OCI-LY7 (cell line): ENCODE measurements around the gene PCBP3. TPM values are rescaled to one million over a fixed set of nuclear protein-coding genes. Genes with fewer than 3 reads are reported as not detected.

Source experiments
- BruUV-seq: library from RNA; stranded (reverse); fragments of 400-500 nt; replicated peaks from 2 replicates; lab custom pipeline; 2021; lab: Mats Ljungman, UMichigan
- CTCF ChIA-PET: fragments of 300-600 bp; sonication (Branson Sonifier 250); formaldehyde crosslinking; loops from one replicate; lab custom pipeline; 2022; ENCODE audit warnings: antibody characterized with exemption; ENCODE audit not compliant: unreplicated experiment; lab: Charles Lee
- POLR2A ChIA-PET: fragments of 300-600 bp; sonication (Branson Sonifier 250); formaldehyde crosslinking; loops from one replicate; lab custom pipeline; 2022; ENCODE audit warnings: antibody characterized with exemption; lab: Charles Lee
- DNase-seq: peaks from one replicate; pipeline ENCODE4 v3.0.0-alpha.2; 2015; ENCODE audit warnings: low spot score
- H2AFZ ChIP-seq: fragments of 200-600 bp; sonication (generic), shearing (Covaris generic); 2 replicates; pipeline ENCODE4 v1.6.1; 2014; ENCODE audit warnings: mild to moderate bottlenecking, antibody characterized with exemption, low read length, moderate library complexity
- H3K27ac ChIP-seq: fragments of 200-600 bp; sonication (generic); 2 replicates; pipeline ENCODE4 v1.5.1; 2014; ENCODE audit warnings: mixed run types, low read depth, mild to moderate bottlenecking, moderate library complexity, low read length, inconsistent platforms; ENCODE audit not compliant: poor library complexity, severe bottlenecking
- H3K36me3 ChIP-seq: fragments of 200-600 bp; sonication (generic); 2 replicates; pipeline ENCODE4 v1.6.1; 2014; ENCODE audit warnings: mild to moderate bottlenecking, antibody characterized with exemption, low read length, moderate library complexity, mixed read lengths; ENCODE audit not compliant: insufficient read depth
- H3K4me1 ChIP-seq: fragments of 200-600 bp; sonication (generic); 2 replicates; pipeline ENCODE4 v1.5.1; 2014; ENCODE audit warnings: mild to moderate bottlenecking, low read length; ENCODE audit not compliant: insufficient read depth, poor library complexity, severe bottlenecking
- H3K4me2 ChIP-seq: fragments of 200-600 bp; sonication (generic); 2 replicates; pipeline ENCODE4 v1.6.1; 2014; ENCODE audit warnings: mild to moderate bottlenecking, low read length
- H3K4me3 ChIP-seq: fragments of 200-600 bp; sonication (generic); 2 replicates; pipeline ENCODE4 v1.5.1; 2014; ENCODE audit warnings: mild to moderate bottlenecking, low read depth, low read length; ENCODE audit not compliant: poor library complexity, severe bottlenecking
- H3K79me2 ChIP-seq: fragments of 200-600 bp; sonication (generic); 2 replicates; pipeline ENCODE4 v1.6.1; 2016; ENCODE audit warnings: low read depth, mild to moderate bottlenecking, low read length, moderate library complexity, mixed read lengths; ENCODE audit not compliant: insufficient read depth
- H3K9me2 ChIP-seq: fragments of 200-600 bp; sonication (generic); 2 replicates; pipeline ENCODE4 v1.6.1; 2016; ENCODE audit warnings: mild to moderate bottlenecking, low read length, mixed read lengths; ENCODE audit not compliant: insufficient read depth
- H3K9me3 ChIP-seq: fragments of 200-600 bp; sonication (generic); 2 replicates; pipeline ENCODE4 v1.6.1; 2014; ENCODE audit warnings: mild to moderate bottlenecking, mixed run types, low read length, mixed read lengths
- H4K20me1 ChIP-seq: fragments of 200-600 bp; sonication (generic); 2 replicates; pipeline ENCODE4 v1.6.1; 2014; ENCODE audit warnings: mild to moderate bottlenecking, antibody characterized with exemption, low read length, moderate library complexity, mixed read lengths; ENCODE audit not compliant: insufficient read depth
- EZH2phosphoT487 ChIP-seq: fragments of 200-600 bp; sonication (generic); IDR thresholded peaks from 2 replicates; pipeline ENCODE4 v1.6.1; 2018; ENCODE audit warnings: low read depth, borderline replicate concordance, mild to moderate bottlenecking, mixed run types, antibody characterized with exemption, low read length, moderate library complexity, mixed read lengths
- intact Hi-C: fragments of 100-400 bp; cut with micrococcal nuclease; formaldehyde crosslinking; loops from one replicate; pipeline ENCODE4 v1.10.0; 2022; ENCODE audit not compliant: unreplicated experiment
- total RNA-seq, 2 experiments: library from RNA; depleted of rRNA in 1 of 2; stranded (reverse); fragments of >200 nt in 1 of 2; shearing (Covaris generic) in 1 of 2; gene quantifications; 2 replicates each; pipeline ENCODE4 v1.2.3, GENCODE V29; 2014 to 2022
- TF ChIP-seq, protein P1 (sequence below): fragments of 200-600 bp; sonication (generic); conservative IDR thresholded peaks from 2 replicates; pipeline ENCODE4 v1.5.1; 2014; ENCODE audit warnings: mild to moderate bottlenecking, antibody characterized with exemption, low read length, moderate library complexity, mixed read lengths

Gene PCBP3
- total RNA-seq, 2 experiments from 2014 or later: 0.61 TPM; not detected in 1

DNA sequence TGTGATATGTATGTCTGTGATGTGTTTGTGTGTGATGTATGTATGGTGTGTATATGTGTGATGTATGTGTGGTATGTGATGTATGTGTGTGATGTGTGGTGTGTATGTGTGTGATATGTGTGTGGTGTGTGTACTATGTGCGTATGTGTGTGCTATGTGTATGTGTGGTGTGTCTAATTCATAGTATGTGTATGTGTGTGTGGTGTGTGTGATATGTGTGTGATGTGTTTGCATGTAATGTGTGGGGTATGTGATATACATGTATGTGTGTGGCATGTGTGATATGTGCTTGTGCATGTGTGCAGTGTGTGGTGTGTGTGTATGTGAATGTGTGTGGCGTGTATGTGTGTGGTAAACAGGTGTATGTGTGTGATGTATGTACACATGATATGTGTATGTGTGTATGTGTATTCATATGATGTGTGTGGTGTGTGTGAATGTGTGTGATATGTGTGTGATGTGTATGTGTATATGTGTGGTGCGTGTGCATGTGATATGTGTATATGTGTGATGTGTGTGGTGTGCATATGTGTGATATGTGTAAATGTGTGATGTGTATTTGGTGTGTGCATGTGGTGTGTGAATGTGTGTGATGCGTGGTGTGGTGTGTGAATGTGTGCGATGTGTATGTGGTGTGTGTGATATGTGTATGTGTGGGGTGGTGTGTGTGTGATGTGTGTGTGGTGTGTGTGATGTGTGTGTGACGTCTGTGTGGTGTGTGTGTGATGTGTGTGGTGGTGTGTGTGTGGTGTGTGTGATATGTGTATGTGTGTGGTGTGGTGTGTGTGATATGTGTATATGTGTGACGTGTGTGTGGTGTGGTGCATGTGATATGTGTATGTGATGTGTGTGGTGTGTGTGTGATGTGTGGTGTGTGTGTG is 8.0 kb upstream of the PCBP3 start:
- no TSS peak for BruUV-seq
- Histone ChIP-seq H3K4me2 (peak overlapping the region; percentile 41), H3K9me3 (peaks cover 5% of the 10 kb centered on the region; the same call in 1 of the 2 replicates), H3K9me2 (no peaks in the 10 kb centered on the region), H3K36me3 (no peaks in the 10 kb centered on the region), H4K20me1 (no peaks in the 10 kb centered on the region), H3K79me2 (no peaks in the 10 kb centered on the region), H3K4me1 (peaks cover 72% of the 10 kb centered on the region), H3K4me3 (peak overlapping the region; percentile 40), H2AFZ (no peak overlapping the region), H3K27ac (peak overlapping the region; percentile 63)
- POLR2A ChIA-PET: no interaction called here
- intact Hi-C loops: no loop called here
- DNase-seq: no peak
- CTCF ChIA-PET: no interaction called here
- no peak for TF ChIP-seq EZH2phosphoT487
- TF ChIP-seq, protein P1, sequence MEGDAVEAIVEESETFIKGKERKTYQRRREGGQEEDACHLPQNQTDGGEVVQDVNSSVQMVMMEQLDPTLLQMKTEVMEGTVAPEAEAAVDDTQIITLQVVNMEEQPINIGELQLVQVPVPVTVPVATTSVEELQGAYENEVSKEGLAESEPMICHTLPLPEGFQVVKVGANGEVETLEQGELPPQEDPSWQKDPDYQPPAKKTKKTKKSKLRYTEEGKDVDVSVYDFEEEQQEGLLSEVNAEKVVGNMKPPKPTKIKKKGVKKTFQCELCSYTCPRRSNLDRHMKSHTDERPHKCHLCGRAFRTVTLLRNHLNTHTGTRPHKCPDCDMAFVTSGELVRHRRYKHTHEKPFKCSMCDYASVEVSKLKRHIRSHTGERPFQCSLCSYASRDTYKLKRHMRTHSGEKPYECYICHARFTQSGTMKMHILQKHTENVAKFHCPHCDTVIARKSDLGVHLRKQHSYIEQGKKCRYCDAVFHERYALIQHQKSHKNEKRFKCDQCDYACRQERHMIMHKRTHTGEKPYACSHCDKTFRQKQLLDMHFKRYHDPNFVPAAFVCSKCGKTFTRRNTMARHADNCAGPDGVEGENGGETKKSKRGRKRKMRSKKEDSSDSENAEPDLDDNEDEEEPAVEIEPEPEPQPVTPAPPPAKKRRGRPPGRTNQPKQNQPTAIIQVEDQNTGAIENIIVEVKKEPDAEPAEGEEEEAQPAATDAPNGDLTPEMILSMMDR: no peak

DNA sequence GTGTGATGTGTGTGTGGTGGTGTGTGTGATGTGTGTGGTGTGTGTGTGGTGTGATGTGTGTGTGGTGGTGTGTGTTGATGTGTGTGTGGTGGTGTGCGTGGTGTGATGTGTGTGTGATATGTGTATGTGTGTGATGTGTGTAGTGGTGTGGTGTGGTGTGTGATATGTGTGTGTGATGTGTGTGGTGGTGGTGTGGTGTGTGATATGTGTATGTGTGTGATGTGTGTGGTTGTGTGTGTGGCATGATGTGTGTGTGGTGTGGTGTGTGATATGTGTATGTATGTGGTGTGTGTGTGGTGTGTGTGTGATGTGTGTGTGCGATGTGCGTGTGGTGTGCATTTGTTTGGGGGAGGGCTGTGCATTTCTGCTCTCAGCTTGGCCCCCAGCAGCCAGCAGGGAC is 7.1 kb upstream of the PCBP3 start:
- Histone ChIP-seq H3K79me2 (no peaks in the 10 kb centered on the region), H3K4me3 (no peak overlapping the region), H3K36me3 (no peaks in the 10 kb centered on the region), H3K4me2 (no peak overlapping the region), H3K9me3 (peaks cover 5% of the 10 kb centered on the region; the same call in 1 of the 2 replicates), H3K9me2 (no peaks in the 10 kb centered on the region), H3K27ac (no peak overlapping the region), H4K20me1 (no peaks in the 10 kb centered on the region), H2AFZ (no peak overlapping the region), H3K4me1 (peaks cover 78% of the 10 kb centered on the region)
- DNase-seq: no peak
- no TSS peak for BruUV-seq
- ChIA-PET CTCF (no interaction called here), POLR2A (no interaction called here)
- intact Hi-C loops: no loop called here
- no peak for TF ChIP-seq EZH2phosphoT487
- TF ChIP-seq, protein P1: no peak
